Epithelial cell of proximal tubule (primary cell): Measurements from ENCODE around the gene CD44. TPM values are rescaled to one million over a fixed set of nuclear protein-coding genes. Genes with fewer than 3 reads are reported as not detected.

Source experiments
- DNase-seq: peaks from one replicate; pipeline ENCODE4 v3.0.0-alpha.2; 2011; ENCODE audit warnings: low read depth
- H3K4me3 ChIP-seq: 2 replicates; pipeline ENCODE4 v1.5.1; 2011; ENCODE audit warnings: low read depth, mild to moderate bottlenecking, low read length
- CTCF ChIP-seq: conservative IDR thresholded peaks from 2 replicates; pipeline ENCODE4 v1.5.1; 2012; ENCODE audit warnings: low read depth, mild to moderate bottlenecking, low read length
- total RNA-seq: library from RNA; depleted of rRNA; stranded (reverse); fragments of >200 nt; gene quantifications from 2 replicates; pipeline ENCODE4 v1.2.3, GENCODE V29; 2015

Gene CD44
- total RNA-seq, 1 donor from 2014 or later: 296 TPM

DNA sequence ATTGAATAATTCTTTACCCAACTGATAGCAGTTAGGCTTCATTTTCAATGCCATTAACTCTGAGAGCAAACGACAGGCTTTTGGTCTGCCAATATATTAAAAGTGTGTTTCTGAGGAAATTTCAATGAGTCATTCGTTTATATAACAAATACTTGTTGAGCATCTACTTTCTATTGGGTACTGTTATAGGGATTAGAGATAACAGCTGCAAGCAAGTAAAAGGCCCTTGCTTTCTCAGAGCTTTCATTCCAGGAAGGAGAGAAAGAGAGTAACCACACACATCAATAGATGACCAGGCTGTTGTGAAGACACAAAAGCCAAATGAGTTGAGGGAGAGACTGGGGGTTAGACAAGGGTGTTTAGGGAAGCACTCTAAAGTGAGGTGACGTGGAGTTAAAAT, 35.7 kb downstream of the CD44 start:
- no peak overlapping the region for H3K4me3 ChIP-seq
- DNase-seq: no peak
- no peak for TF ChIP-seq CTCF

DNA sequence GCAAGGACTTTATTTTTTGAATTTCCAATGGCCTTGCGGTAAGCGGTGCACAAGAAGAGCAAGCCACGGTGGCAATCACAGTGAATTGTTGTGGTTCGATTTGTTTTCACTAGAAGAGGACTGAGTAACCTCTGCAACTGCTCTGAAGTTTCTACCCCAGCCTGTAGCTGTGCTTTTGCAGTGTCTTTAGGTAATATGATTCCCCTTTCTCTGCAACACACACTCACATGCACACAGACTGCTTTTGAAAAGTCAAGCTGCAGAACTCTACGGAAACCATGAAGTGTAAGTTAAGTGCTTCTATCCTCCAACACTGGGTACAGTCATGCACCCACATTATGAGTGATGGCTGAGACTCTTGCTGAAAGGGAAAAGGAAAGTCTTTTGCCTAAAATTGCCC, 38.4 kb downstream of the CD44 start:
- DNase-seq: no peak
- no peak for TF ChIP-seq CTCF
- no peak overlapping the region for H3K4me3 ChIP-seq

GRCh38 chr11:35178067-35178805, 39.3 kb downstream of the CD44 start:
- H3K4me3 ChIP-seq: no peak overlapping the region
- no peak for TF ChIP-seq CTCF
- no peak for DNase-seq

DNA sequence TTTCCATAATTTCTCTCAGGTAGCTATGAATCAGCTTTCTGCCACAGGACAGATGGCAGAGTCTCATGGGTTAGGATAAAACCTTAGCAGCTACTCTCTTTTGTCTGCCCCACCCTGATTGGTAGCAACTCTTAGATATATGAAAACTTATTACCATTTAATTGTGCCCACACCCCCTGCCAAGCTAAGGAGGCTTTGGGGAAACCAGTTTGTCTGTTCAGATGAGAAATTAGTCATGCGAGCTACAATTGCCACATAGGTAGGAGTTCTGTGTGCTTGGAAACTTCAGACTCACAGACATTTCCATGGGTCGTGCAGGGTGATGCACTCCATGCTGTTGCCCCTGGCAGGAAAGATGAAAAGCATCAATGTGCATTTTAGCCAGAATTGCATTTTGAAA, 39.9 kb downstream of the CD44 start:
- no peak overlapping the region for H3K4me3 ChIP-seq
- DNase-seq: no peak
- TF ChIP-seq CTCF: no peak

GRCh38 chr11:35179466-35180135, 40.6 kb downstream of the CD44 start:
- no peak for DNase-seq
- TF ChIP-seq CTCF: no peak
- H3K4me3 ChIP-seq: no peak overlapping the region

DNA sequence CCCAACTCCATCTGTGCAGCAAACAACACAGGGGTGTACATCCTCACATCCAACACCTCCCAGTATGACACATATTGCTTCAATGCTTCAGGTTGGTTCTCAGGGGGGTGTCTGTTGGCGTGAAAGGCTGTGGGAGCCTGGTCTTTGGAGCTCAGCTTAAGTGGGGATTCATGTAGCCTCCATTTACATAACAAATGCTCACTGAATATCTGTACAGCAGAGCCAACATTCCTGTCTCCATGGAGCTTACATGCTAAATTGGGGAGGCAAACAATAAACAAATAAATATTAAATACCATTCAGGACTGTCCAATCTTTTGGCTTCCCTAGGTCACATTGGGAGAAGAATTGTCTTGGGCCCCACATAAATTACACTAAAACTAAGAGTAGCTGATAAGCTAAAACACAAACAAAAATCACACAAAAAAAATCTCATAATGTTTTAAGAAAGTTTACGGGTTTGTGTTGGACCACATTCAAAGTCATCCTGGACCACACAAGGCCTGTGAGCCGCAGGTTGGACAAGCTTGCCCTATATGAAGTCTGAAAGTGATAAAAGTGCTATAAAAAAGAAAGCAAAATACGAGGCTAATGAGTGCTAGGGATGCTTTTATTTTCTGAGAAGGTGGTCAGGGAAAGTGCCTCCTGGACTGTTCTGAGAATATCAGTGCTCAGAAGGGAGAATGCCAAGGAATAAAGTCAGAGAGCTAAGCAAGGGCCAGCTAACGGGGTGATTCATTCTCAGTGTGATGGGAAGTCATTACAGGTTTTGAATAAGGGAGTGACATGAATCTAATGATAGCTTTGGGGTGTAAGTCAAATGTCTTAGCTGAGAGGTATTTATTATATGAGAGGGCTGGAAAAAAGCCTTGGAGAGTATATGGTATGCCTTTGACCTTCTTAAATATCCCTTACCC, 41.6 kb downstream of the CD44 start:
- no peak for TF ChIP-seq CTCF
- DNase-seq: no peak
- no peak overlapping the region for H3K4me3 ChIP-seq
